Left kidney (tissue), 2 donors: ENCODE measurements around the gene WNT9A. TPM values are rescaled to one million over a fixed set of nuclear protein-coding genes. Genes with fewer than 3 reads are reported as not detected.

Experiments used
- DNase-seq: peaks from one replicate; pipeline ENCODE4 v3.0.0-alpha.2; 2013
- polyA plus RNA-seq: library from polyadenylated mRNA; unstranded; fragments of 120-200 nt; gene quantifications from one replicate; pipeline ENCODE4 v1.2.1, GENCODE V29; 2013; ENCODE audit not compliant: insufficient read length

The WNT9A gene
- polyA plus RNA-seq, 1 donor = 1.3 TPM

DNA sequence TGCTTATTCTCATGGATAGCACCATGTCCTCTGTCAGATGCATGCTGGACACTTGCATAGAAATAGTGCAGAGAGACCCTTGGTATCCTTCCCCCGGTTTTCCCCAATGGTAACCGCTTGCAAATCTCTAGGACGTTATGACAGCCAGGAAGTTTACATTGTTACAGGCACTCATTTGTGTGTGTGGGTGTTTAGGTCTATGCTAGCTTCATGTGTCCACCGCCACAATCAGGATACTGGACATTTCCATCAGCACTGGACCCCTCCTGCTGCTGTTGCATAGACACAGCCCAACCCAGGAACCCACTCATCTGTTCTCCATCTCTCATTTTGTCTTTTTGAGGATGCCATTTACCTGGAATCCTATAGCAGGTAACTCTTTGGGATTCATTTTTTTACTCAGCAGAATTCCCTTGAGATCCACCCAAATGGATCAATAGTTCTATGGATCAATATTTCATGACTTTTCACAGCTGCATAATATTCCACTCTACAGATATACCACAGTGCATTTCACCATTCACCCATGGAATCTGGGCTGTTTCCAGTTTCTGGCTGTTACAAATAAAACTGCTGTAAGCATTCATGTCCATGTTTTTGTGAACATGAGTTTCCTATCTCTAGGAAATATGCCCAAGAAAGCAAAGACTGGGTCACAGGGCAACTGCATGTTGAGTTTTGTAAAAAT is 6.6 kb upstream of the WNT9A start:
- DNase-seq = no peak

GRCh38 chr1:227953022-227953412 is 5.3 kb upstream of the WNT9A start:
- no peak for DNase-seq

DNA sequence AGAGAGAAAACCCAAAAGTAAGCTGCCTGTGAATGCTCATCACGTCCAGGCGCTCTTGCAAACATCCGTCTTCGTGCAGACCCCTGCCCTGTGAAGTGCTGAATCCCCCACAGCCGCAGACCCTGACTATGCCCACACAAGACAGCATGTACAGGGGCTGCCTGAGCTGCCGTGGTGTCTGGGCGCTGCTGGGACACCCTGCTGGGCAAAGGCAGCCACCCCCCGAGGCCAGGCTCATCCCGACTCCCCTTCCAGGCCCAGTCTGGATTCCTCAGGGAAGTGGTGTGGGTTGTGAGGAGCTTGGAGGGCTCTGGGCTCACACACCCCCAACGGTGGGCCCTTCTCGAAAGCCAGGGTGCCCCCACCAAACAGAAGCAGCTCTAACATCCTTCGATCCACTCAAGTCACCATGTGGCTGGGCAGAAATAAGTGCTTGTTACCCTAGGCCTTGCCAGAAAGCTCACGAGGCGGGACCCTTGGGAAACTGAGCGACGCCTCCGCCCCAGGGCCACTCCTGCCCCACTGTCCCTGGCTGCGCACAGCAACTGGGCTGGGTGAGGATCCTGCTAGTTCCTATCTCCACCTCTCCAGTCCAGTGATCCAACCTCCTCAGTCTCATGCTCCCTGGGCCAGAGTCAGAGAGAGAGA is 4.8 kb upstream of the WNT9A start:
- DNase-seq = no peak

DNA sequence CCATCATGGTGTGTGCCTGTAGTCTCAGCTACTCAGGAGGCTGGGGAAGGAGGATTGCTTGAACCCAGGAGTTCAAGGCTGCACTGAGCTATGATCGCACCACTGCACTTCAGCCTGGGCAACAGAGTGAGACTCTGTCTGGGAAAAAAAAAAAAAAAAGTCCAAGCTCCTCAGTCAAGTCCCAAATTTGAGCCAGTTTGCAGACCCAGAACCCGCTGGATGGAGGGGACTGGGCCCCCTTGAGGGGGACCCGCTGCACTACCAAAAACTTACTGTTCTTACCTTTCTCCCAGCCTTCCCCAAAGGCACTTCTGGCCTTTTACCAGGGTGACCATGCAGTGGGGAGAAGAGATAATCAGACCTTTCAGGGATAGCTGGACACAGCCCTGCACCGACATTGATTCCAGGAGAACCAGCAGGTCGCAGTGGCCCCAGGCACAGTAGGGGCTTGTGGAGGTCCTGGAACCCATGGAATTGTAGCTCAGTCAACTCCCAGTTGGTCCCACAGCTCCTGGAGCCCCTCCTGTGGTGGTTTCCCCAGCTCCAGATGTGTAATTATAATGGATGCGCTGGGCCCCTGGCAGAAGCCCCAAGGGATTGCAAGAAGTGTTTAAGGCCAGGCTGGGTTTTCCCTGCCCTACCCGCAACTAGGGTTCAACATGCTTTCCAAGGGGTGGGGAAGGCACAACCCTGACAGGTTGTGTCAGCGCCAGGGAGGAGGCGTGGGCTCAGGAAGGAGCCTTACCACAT is 4.1 kb upstream of the WNT9A start:
- no peak for DNase-seq

DNA sequence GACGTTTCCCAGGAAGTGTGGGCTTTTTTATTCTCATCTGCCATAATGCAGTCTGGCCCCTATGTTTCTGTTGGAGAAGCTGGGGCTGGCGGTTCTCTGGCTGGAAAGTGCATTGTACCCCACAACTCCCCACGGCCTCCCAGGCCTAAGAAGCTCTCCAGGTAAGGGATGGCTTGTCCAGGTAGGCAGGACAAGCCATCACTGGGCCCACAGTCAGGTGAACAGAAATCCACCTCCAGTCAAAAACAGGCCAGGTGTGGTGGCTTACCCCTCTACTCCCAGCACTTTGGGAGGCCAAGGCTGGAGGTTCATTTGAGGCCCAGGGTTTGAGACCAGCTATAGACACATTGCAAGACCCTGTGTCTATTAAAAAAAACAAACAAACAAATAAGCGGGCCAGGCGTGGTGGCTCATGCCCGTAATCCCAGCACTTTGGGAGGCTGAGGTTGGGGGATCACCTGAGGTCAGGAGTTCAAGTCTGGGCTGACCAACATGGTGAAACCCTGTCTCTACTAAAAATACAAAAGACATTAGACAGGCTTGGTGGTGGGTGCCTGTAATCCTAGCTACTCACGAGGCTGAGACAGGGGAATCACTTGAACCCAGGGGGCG is 3.1 kb upstream of the WNT9A start:
- DNase-seq = no peak

DNA sequence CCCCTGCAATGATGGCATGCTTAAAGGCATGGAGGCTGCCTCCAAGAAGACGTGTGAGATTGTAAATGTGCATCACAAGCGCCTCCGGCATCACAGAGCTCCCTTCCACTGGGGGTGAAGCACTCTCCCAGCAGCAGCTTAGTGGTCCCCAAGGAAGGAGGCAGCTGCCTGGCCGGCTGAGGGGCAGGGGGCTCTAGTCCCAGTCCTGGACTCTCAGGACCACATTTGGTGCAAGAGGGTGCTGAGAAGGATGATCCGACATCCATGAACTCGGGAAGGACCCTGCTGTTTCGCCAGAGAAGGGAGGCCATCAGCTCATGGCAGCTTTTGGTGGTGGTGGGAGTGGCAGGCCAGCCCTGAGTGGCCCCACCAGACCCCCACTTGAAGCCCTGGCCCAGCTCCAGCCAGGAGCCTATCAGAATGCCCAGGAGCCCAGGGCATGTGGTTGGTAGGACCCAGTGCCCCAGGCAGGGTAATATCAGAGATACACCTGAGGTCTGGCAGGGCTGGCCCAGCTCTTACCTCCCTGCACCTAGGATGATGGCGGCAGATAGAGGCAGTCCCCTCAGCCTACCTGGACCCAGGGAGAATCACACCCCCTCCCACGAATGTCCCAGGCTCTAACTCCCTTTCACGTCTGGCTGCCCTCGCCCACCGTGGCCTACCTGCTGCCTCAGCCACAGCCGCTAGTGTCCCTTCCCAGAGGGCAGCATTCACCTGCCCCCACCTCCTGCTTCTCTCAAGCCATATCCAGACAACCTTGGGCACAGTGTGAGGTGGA is 2.4 kb upstream of the WNT9A start:
- DNase-seq = no peak

DNA sequence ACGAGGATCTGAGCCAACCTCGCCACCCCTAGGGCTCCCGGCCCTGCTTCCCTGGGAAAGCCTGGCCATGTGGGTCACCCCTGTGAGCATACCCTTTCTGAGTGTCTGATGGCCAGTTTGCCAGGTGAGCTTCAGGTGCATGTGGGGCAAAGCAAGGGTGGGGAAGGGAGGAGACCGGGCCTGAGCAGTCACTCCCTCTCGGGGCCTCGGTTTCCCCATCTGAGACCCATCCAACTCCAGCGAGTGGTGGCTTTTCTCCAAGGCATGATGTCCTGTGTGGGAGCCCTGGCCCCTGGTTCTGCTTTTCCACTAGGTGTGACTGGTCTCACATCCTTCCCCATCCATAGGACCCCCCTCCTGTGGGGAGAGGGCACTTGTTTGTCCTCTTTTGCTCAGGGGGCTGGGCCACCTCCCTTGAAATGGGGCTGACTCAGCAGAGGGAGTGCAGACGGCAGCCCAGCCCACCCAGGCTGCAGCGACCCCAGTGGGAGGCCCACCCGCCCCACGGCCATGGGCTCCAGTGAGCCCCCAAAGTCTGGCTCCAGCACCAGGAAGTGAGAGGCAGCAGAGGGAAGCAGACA is 1.7 kb upstream of the WNT9A start:
- no peak for DNase-seq

DNA sequence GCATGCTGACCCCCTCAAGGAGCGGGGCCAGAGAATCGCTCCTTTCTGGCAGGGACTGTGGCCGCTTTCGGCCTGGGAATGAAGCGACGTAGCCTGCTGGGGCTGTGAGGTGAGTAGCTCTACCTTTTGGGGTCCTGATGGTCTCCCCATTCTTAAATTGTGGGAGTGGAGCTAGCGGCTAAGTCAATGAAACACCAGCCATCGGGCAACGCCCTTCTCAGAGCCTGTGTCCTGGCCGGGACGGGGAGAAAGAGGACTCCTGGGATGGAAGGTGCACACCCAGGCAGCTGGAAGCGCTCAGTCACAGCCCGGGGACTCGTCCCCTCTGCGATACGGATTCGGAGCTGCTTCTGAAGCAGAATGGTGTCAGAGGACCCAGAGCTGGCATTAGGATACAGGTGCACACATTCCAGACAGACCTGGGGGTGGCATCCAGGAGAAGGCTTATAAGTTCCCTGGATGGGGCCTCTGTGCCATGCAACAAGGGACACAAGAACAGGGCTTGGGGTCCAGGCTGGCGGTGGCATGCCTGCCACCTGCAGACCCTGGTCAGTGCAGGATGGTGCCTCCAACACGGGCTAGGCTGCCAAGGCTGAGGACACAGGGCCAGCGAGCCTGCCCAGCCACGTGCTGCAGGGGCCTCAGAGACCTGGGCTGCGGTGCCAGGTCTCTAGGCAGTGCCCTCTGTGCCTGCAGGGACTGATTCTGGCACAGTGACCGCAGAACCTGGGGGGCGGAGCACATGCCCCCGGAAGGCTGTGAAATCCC is 945 bp upstream of the WNT9A start:
- DNase-seq = no peak

DNA sequence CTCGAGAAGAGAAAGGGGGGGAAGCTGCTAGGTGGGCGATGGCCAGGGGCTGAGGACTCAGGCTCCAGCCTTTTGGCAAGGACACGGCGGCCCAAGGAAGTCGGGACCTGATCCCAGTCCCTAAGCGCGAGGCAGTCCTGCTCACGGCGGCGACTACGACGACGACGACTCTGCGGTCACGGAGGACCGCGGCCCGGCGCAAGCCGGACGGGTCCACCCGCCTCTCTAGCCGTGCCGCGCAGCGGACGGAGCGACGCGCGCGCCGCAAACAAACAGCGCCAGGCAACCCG is 401 bp downstream of the WNT9A start:
- DNase-seq = no peak

DNA sequence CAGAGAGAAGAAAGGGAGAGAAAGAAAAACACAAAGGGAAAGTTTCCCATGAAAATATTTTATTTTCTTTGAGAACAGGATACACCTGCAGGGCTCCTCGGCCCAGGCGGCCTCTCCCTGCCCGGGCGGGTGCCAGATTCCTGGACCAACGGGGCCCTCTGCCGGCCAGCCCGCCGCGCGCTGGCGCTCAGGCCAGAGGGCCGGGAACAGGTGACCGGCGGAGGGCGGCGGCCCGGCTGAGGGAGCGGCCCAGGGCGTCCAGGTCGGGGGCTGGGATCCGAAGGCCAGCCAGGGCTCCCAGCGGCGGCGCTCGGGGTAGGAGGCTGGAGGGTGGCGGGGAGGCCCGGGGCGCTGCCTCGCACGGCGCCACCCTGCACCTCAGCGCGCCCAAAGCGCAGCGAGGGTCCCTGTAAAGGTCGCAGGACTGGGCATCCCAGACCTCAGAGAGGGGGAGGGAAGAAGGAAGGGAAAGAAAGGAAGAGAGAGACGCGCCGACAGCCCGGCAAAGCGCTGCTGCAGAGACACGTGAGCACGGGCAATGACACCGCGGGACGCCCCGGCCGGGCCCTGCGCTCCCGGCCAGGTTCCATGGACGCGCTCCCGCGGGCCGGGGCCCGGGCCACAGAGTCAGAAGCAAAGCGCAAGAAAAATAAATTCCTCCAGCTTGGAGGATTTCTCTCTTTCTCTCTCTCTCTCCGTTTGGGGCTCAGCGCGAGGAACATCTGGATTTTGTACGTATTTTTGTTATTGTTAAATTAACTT is 927 bp downstream of the WNT9A start:
- DNase-seq = peak; percentile 75

GRCh38 chr1:227945891-227946623 is 1.7 kb downstream of the WNT9A start:
- peak; percentile 17 for DNase-seq

DNA sequence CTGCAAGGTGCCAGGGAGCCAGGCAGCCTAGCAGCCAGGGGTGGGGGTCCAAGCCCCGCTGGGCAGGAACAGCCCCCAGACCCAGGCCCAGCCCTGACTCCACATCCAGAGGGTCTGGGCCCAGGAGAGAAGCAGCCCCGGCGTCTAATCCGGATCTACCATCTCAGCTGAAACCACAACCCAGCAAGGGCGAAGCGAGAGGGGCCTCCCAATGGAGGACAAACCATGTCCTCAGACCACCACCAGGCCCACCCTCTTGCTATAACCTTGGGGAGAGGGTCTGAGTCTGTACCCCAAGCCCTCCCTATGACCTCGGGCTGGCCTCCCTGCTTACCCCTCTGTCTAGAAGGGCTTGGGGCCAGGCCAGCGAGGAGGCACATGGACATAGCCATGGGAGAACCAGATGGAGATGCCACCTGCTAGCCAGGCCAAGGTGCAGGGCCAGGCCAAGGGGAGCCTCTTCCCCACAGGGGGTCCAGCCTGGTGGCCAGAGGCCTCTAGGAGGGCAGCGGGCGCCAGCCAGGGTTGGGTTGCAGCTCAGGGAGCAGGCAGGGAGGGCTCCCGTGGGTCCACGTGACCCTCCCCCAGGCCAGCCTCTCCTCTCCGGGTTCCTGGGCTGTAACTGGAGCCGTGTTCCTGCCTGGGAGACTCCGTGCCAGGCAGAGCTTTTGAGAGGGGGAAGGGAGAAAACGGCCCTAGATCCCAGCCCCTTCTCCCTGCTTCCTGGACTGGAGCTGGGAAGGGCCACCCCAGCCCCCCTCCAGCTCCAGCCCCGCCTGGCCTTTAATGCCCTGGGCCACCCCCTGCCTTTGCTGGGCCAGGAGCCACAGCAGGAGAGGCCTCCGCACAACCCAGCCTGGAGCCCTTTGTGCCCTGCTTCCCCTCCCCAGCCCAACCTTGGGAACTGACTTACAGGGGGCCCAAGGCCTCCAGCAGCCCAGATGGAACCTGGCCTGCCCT is 2.5 kb downstream of the WNT9A start:
- peak; percentile 67 for DNase-seq

GRCh38 chr1:227944090-227944930 is 3.4 kb downstream of the WNT9A start:
- no peak for DNase-seq

DNA sequence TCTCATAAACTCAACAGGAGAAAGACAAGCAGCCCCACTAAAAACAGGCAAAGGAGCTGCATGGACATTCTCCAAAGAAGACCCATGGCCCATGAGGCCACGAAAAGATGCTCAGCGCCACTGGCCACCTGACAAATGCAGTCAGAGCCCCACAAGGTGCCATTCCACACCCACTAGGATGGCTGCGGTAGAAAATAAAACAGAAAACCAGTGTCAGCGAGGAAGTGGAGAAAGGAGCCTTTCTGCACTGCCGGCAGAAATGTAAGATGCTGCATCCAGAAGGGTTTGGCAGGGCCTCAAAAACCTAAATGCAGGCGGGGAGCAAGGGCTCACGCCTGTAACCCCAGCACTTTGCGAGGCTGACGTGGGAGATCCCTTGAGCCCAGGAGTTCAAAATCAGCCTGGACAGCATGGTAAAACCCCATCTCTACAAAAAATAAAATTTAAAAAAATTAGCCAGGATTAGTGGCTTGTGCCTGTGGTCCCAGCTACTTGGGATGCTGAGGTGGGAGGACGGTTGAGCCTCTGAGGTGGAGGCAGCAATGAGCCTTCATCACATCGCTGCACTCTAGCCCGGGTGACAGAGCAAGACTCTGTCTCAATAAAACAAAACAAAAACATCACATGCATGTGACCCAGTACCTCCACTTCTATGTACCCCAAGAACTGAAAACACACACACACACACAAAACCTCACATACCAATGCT is 4.2 kb downstream of the WNT9A start:
- no peak for DNase-seq

GRCh38 chr1:227942716-227943261 is 4.9 kb downstream of the WNT9A start:
- DNase-seq = no peak

DNA sequence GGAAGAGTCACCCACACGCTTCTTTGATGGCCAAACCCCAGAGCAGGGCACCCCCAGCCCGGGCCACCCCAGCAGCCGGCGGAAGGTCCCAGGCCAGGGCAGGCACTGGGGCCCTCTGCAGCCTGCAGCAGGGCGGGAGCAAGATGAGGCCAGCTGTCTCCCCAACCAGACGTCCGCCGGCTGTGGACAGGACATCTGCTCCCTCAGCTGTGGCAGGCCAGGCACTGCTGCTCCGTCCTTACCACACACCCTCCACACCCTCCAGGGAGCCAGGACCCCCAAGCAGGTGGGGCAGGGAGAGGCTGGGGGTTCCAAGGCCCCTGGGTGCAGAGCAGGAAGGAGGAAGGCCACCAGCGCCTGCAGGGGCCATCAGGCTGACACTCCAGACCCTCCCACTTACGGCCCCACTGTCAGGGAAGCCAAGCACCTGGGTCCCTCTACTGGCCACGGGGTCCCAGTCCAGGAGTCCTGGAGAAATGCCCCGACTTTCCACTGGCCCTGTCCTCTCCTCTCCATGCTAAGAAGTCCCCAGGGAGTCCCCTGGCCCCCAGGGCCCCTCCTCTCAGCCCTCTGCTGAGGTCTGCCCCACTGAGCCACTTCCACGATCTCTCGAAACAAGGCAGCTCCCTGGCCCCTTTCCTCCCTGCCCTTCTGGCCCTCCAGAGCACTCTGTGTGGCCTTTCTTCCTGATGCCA is 5.6 kb downstream of the WNT9A start:
- peak; percentile 22 for DNase-seq
